GM13976 (cell line): ENCODE measurements around the gene ADD1.
A peak's percentile ranks its signal among the peaks of the same experiment; 100 is the strongest.

ENCODE experiments used
- DNase-seq: peaks from one replicate; pipeline ENCODE4 v3.0.0; 2012; ENCODE audit warnings: low spot score
- in situ Hi-C: fragments of 300-500 bp; cut with MboI; formaldehyde crosslinking; loops from one replicate; pipeline ENCODE4 v1.12.0; 2022; ENCODE audit warnings: low sequenced_read_pairs, mixed read lengths, inconsistent platforms; ENCODE audit not compliant: unreplicated experiment
- TF ChIP-seq, protein P1 (sequence below): IDR thresholded peaks from 2 replicates; pipeline ENCODE4 v1.5.1; 2012; ENCODE audit warnings: borderline replicate concordance, mild to moderate bottlenecking; ENCODE audit not compliant: insufficient read depth; ENCODE audit errors: extremely low read depth, missing control alignments, control extremely low read depth

The ADD1 gene, protein sequence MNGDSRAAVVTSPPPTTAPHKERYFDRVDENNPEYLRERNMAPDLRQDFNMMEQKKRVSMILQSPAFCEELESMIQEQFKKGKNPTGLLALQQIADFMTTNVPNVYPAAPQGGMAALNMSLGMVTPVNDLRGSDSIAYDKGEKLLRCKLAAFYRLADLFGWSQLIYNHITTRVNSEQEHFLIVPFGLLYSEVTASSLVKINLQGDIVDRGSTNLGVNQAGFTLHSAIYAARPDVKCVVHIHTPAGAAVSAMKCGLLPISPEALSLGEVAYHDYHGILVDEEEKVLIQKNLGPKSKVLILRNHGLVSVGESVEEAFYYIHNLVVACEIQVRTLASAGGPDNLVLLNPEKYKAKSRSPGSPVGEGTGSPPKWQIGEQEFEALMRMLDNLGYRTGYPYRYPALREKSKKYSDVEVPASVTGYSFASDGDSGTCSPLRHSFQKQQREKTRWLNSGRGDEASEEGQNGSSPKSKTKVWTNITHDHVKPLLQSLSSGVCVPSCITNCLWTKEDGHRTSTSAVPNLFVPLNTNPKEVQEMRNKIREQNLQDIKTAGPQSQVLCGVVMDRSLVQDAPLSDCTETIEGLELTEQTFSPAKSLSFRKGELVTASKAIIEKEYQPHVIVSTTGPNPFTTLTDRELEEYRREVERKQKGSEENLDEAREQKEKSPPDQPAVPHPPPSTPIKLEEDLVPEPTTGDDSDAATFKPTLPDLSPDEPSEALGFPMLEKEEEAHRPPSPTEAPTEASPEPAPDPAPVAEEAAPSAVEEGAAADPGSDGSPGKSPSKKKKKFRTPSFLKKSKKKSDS

DNA sequence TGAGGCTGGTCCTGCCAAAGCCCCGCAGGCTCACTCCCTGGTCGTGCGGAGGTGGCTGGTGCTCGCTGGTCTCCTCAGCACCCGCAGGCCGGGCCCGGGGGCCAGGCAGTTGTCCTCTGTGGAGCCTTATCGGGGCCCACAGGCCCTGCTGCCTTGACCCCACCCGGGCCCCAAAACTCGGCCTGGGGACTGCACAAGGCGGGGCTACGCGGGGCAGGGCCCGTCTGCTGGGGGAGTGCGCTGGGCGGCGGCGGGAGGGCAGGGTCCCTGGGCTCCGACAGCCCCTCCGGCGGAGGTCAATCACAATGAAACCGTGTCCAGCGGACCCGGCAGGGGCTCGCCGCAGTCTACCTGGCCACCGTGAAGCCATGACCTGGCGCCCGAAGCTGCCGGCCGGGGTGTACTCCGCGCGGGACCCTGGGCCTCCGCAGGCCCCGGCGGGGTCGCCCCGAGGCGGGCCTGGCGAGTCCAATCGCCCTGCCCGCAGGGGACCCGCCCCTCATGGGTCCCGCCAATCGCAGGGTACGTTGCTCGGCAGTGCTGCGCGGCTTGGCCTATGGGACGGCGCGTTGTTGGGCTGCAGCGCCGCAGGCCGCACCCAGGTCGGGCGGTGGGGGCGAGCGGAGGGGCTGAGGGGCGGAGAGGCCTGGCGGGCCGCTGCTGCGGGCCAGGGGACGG, at the start of gene ADD1:
Gene ADD1 (plus strand): TSS at position 582 of the 678 bp plus-strand sequence. CDS start 32,072 bp downstream, outside the sequence.
- DNase-seq: peak; percentile 99
- TF ChIP-seq, protein P1, sequence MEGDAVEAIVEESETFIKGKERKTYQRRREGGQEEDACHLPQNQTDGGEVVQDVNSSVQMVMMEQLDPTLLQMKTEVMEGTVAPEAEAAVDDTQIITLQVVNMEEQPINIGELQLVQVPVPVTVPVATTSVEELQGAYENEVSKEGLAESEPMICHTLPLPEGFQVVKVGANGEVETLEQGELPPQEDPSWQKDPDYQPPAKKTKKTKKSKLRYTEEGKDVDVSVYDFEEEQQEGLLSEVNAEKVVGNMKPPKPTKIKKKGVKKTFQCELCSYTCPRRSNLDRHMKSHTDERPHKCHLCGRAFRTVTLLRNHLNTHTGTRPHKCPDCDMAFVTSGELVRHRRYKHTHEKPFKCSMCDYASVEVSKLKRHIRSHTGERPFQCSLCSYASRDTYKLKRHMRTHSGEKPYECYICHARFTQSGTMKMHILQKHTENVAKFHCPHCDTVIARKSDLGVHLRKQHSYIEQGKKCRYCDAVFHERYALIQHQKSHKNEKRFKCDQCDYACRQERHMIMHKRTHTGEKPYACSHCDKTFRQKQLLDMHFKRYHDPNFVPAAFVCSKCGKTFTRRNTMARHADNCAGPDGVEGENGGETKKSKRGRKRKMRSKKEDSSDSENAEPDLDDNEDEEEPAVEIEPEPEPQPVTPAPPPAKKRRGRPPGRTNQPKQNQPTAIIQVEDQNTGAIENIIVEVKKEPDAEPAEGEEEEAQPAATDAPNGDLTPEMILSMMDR: no peak
- in situ Hi-C loops: no loop called here

DNA sequence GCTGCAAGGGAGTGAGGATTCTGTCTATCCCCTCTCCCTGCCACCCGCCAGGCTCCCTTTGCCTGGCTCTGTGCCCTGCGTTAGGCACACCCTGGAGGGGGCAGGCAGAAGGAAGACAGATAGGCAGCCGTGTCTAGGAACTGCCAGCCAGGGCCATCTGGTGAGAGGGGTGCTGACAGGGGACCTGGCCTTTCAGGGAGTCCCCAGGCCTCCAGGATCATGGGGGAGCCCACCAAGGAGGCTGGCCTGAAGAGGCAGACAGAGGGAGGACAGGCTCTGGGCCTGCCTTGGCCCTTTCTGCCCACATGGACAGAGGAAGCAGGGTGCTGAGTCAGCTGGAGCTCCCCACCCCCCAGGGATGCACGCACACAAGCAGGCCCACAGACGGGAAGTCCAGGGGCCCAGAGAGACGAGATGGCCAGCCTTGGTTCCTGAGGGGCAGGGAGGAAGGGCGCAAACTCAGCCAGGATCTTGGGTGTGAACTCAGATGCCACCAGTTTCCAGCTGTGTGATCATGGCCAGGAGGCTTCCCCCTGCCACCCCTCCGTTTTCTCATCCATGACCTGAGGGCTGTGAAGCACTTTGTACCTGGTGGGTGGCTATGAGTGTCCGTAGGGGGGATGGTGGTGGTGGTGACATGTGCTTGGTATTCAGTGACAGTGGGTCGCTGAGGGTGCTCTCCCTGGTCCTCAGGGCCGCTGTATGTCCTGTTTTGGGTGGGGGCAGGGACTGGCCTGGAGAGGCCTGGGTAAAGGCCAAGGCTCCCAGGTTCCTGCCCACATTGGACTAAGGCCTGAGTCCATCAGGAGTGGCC, 49.0 kb upstream of the ADD1 start:
- in situ Hi-C loops: no loop called here
- TF ChIP-seq, protein P1: no peak
- no peak for DNase-seq

DNA sequence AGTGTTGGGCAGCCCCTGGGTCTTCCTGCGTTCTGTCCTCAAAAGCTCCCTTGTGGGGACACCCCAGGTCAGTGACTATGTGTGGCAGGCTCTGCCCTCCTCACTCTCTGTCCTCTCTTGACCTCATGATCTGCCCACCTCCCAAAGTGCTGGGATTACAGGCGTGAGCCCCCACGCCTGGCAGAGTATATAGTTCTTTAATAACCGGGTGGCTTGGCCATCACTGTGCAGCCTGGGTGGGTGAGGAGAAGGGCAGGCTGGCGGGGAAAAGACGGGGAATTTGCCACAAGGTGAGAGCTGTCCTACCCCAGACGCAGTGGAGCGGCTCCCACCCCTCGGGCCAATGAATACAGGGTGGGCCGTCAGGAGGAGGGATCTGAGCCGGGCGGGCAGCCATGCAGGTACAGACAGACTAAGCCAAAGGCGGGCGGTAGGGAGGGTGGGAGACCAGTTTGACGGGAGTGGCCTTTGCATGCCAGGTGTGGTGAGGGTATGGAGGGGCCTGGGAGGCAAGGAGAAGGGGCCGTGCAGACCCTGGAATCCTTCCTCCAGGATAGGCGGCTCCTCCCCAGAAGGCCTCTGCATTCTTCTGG, 48.2 kb upstream of the ADD1 start:
- TF ChIP-seq, protein P1: no peak
- in situ Hi-C loops: no loop called here
- no peak for DNase-seq

DNA sequence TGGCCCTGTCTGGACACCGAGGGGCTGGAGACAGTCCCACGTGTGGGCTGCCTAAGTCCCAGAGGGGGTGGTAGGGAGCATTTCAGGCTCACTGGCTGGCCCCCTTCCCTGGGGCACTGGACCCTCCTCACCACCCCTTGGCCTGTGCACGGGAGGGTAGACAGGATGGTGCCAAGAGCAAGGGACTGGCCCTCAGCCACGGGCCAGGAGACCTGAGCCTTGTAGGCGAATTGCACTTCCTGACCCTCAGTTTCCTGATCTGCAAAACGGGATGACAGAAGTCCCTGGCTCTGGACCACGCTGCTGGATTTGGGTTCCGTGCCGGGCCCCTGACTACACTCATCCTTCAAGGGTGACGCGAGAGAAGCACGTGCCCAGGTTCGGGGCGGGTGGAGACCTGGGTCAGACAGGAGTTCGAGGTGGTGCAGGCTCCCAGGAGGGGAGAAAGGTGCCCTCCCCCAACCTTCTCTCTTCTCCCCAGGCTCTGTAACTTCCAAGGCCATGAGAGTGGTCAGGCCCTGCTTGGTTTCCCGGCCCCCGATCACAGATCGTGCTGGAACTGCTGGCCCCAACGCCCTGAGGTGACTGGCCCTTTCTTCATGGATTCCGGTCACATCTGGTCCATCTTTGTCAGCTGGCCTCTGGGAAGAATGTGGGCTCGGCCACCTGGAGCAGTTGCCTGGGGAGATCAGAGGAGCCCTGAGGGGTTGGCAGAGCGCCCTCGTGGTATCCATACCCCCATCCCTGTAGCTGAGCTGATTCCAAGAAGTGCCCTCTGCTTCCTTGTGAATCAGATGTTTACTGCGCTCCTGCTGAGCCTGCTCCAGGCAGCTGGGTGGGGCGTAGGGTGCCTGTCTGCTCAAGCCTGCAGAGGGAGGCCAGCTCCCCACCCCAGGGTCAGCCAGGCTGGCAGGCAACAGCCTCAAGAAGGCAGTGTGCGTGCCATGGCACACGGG, 47.5 kb upstream of the ADD1 start:
- DNase-seq: no peak
- TF ChIP-seq, protein P1: no peak
- in situ Hi-C loops: no loop called here

DNA sequence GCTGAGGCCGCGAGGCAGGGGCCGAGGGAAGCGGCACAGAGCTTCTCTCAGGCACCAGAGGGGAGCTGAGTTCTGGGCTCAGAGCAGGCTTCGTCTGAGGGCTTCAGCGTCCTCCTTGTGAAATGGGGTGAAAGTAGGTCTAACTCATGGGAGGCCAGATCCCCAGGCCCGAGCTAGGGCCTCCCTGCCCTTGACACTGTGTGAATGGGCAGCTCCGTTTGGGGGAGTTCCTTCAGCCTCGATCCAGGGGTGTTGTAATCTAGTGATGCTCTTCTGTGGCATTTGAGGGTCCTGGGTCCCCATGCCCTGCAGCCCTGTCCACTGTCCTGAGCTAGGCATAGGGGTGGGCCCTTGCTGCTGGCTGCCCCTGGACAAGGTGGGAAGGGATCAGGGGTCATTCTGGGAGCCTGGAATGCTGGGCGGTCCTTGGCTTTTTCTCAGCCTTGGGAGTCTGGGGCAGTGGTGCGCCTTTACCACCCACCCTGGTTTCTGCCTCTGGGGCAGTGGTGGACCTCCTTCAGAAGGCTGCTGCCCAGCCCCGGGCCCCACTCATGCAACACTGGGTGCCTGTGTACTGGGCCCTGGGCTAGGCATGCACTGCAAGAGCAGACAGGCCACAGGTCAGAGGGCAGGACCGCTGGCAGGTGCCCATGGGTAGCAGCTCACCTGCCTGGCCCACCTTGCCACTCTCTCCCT, 46.6 kb upstream of the ADD1 start:
- in situ Hi-C loops: no loop called here
- TF ChIP-seq, protein P1: no peak
- no peak for DNase-seq
